Measurements from ENCODE around the gene EHF. TPM values are rescaled to one million over a fixed set of nuclear protein-coding genes. Genes with fewer than 3 reads are reported as not detected.
A peak's percentile ranks its signal among the peaks of the same experiment; 100 is the strongest.

The EHF gene
- total and polyA plus RNA-seq, 2 of the 13 experiments (the other 11 are each of a cell fraction or from before 2014, with no cell fraction given), result 0.04 to 0.46 TPM

- TF ChIP-seq ZNF784 (CRISPR knock-in tag; IDR thresholded peaks at IDR 0.05; ENCODE audit: borderline replicate concordance), result peak; percentile 76; the same call in 1 of the 2 replicates
- TF ChIP-seq E2F2 (CRISPR knock-in tag; IDR thresholded peaks at IDR 0.05; ENCODE audit: borderline replicate concordance), result no peak
- TF ChIP-seq ARID2 (CRISPR knock-in tag; IDR thresholded peaks at IDR 0.05; ENCODE audit: borderline replicate concordance), result no peak
- no peak for TF ChIP-seq ZFP37 (CRISPR knock-in tag; IDR thresholded peaks at IDR 0.05; ENCODE audit: borderline replicate concordance)
- TF ChIP-seq KDM3A (CRISPR knock-in tag; IDR thresholded peaks at IDR 0.05; ENCODE audit: low read depth), result peak; percentile 66
- peak; percentile 76; the same call in 1 of the 2 replicates for TF ChIP-seq ZGPAT (CRISPR knock-in tag; IDR thresholded peaks at IDR 0.05)
- TF ChIP-seq KDM6A (CRISPR knock-in tag; IDR thresholded peaks at IDR 0.05; ENCODE audit: low read depth), result peak; percentile 76; the same call in 1 of the 2 replicates
- no peak for TF ChIP-seq ZHX2 (IDR thresholded peaks at IDR 0.05; ENCODE audit: low read depth)
- no peak for TF ChIP-seq ZHX2 (CRISPR knock-in tag; IDR thresholded peaks at IDR 0.05; ENCODE audit: borderline replicate concordance)
- TF ChIP-seq ZNF768 (CRISPR knock-in tag; IDR thresholded peaks at IDR 0.05), result 0 out of 2 replicates have a peak, but pooled peaks have one; percentile 34
- no peak for TF ChIP-seq ZBTB10 (CRISPR knock-in tag; IDR thresholded peaks at IDR 0.05; ENCODE audit: borderline replicate concordance)
- TF ChIP-seq BHLHE40 (IDR thresholded peaks at IDR 0.05; ENCODE audit: low read length), result no peak
- TF ChIP-seq CTCF (CRISPR knock-in tag; IDR thresholded peaks at IDR 0.05), result peak; percentile 27; the same call in 1 of the 2 replicates
Observed at GRCh38 chr11:34640050-34640923, 19.4 kb downstream of the EHF start (continued).

Measured in HepG2 (cell line).